ENCODE measurements around the gene DSEL. TPM values are rescaled to one million over a fixed set of nuclear protein-coding genes. Genes with fewer than 3 reads are reported as not detected.

Gene DSEL
- total and polyA plus RNA-seq, 2 of the 4 experiments (the other 2 are of a cell fraction): 16.8 to 100 TPM

- dilution Hi-C loops (cut with HindIII; ENCODE audit: low sequenced_read_pairs, unreplicated experiment): no loop called here
- H4K5ac ChIP-seq (ENCODE audit: low read depth, low read length): peak overlapping the region; percentile 40; the same call in 1 of the 2 replicates
- in situ Hi-C loops (cut with MboI; ENCODE audit: low sequenced_read_pairs): loop anchor here (5.0 to 10.0 kb wide), 5 partner anchors 157 to 1150 kb away; no protein-coding TSS in a partner anchor
- peak overlapping the region; percentile 96 for H3K9ac ChIP-seq (ENCODE audit: low read depth, low read length)
- peak overlapping the region; percentile 98 for H3K4me2 ChIP-seq (ENCODE audit: low read depth, low read length)
- 0 out of 2 replicates have a peak overlapping the region, but pooled peaks have one; percentile 78 for H3K56ac ChIP-seq (ENCODE audit: extremely low read depth, insufficient read depth, low read length)
- H3K9me3 ChIP-seq (ENCODE audit: control insufficient read depth, insufficient read depth, low read length): no peaks in the 10 kb centered on the region
- peak overlapping the region; percentile 67; the same call in 1 of the 2 replicates for H3K4ac ChIP-seq (ENCODE audit: low read depth, low read length)
- H3K79me1 ChIP-seq (ENCODE audit: low read depth in 1 of 2, low read length in 2 of 2): peaks cover 26 to 53% of the 10 kb centered on the region in 2 experiments
- no peak overlapping the region for H4K8ac ChIP-seq (ENCODE audit: low read depth in 2 of 2, low read length in 2 of 2)
- ChIA-PET CTCF (interaction anchor here (0.9 to 1.7 kb wide), 4 partner anchors 24 to 1144 kb away, joined by 3 to 4 read pairs (median 3); no protein-coding TSS in a partner anchor), POLR2A (ENCODE audit: unreplicated experiment) (interaction anchor here (1.0 kb wide), 1 partner anchor 1145 kb away, joined by 4 read pairs; no protein-coding TSS in a partner anchor)
- WGBS, 2 experiments (ENCODE audit: extremely low coverage in 2 of 2, insufficient read length in 1 of 2): no CpG with 5 or more reads among the region's 6 CpGs
- H3K36me3 ChIP-seq (ENCODE audit: control insufficient read depth, insufficient read depth, low read length): peaks cover 22% of the 10 kb centered on the region
- H3K4me3 ChIP-seq (ENCODE audit: insufficient read depth, low read depth, low read length): peak overlapping the region; percentile 96
- peak overlapping the region; percentile 55 for H3K18ac ChIP-seq (ENCODE audit: low read depth, low read length)
- no peak overlapping the region for H2AFZ ChIP-seq (replicated peaks; ENCODE audit: low read length, poor library complexity)
- no peak overlapping the region for H4K91ac ChIP-seq (ENCODE audit: insufficient read depth, low read depth, low read length)
- no peak overlapping the region for H2AK5ac ChIP-seq (ENCODE audit: low read depth, low read length)
- no peaks in the 10 kb centered on the region for H3K27me3 ChIP-seq (ENCODE audit: control insufficient read depth, insufficient read depth, low read length)
- H3K4me1 ChIP-seq (ENCODE audit: control insufficient read depth, insufficient read depth, low read length): peaks cover 15% of the 10 kb centered on the region
- H2BK5ac ChIP-seq (ENCODE audit: low read depth, low read length, poor library complexity, severe bottlenecking): peak overlapping the region; percentile 96
- TF ChIP-seq MXI1 (IDR thresholded peaks at IDR 0.05; ENCODE audit: borderline replicate concordance, low read depth, low read length): no peak
- no peak for TF ChIP-seq POLR2A (IDR thresholded peaks at IDR 0.05; ENCODE audit: low read depth, low read length)
- no peak for TF ChIP-seq ELK1 (IDR thresholded peaks at IDR 0.05; ENCODE audit: borderline replicate concordance, low read depth, low read length)
- DNase-seq (peak; percentile 48), ATAC-seq (ENCODE audit: low read depth) (no peak)
- no TSS peak for BruUV-seq (replicated peaks)
- H2BK120ac ChIP-seq (ENCODE audit: low read depth, low read length): no peak overlapping the region
- intact Hi-C loops (cut with micrococcal nuclease): loop anchor here (5.0 to 10.0 kb wide), 5 partner anchors 267 to 750 kb away; no protein-coding TSS in a partner anchor
- H2BK20ac ChIP-seq (ENCODE audit: low read depth, low read length): no peak overlapping the region
- peak overlapping the region; percentile 17; the same call in 1 of the 2 replicates for H3K14ac ChIP-seq (replicated peaks; ENCODE audit: low read depth, low read length)
- H3K9me1 ChIP-seq (ENCODE audit: insufficient read depth, low read length): peaks cover 14% of the 10 kb centered on the region
- H4K20me1 ChIP-seq (ENCODE audit: insufficient read depth, low read length): peaks cover 12% of the 10 kb centered on the region; the same call in 1 of the 2 replicates
- peak overlapping the region; percentile 80; the same call in 1 of the 2 replicates for H3K23ac ChIP-seq (ENCODE audit: low read depth, low read length)
- H3K27ac ChIP-seq (ENCODE audit: insufficient read depth, low read length): peak overlapping the region; percentile 45; the same call in 1 of the 2 replicates
- H2AK9ac ChIP-seq (replicated peaks; ENCODE audit: low read depth, low read length, poor library complexity): no peak overlapping the region
- H2BK15ac ChIP-seq (ENCODE audit: low read depth, low read length): 0 out of 3 replicates have a peak overlapping the region, but pooled peaks have one; percentile 11
Observed at GRCh38 chr18:67514901-67515540, 1.5 kb downstream of the DSEL start.

Data from IMR-90 (cell line).